IPS-NIHi7 (cell line): ENCODE results near the gene TYW1.
"Not testable (repeated sequence)": the region's sequence is repeated elsewhere in the genome, so short reads cannot be mapped to it uniquely, and the experiment has no call there.

Source experiments
- DNase-seq: peaks from one replicate; pipeline ENCODE4 v3.0.0; 2012; ENCODE audit warnings: mixed read lengths; ENCODE audit errors: extremely low spot score

TYW1 gene

GRCh38 chr7:67134912-67135311 lies 138.3 kb downstream of the TYW1 start:
- DNase-seq: not testable (repeated sequence)

DNA sequence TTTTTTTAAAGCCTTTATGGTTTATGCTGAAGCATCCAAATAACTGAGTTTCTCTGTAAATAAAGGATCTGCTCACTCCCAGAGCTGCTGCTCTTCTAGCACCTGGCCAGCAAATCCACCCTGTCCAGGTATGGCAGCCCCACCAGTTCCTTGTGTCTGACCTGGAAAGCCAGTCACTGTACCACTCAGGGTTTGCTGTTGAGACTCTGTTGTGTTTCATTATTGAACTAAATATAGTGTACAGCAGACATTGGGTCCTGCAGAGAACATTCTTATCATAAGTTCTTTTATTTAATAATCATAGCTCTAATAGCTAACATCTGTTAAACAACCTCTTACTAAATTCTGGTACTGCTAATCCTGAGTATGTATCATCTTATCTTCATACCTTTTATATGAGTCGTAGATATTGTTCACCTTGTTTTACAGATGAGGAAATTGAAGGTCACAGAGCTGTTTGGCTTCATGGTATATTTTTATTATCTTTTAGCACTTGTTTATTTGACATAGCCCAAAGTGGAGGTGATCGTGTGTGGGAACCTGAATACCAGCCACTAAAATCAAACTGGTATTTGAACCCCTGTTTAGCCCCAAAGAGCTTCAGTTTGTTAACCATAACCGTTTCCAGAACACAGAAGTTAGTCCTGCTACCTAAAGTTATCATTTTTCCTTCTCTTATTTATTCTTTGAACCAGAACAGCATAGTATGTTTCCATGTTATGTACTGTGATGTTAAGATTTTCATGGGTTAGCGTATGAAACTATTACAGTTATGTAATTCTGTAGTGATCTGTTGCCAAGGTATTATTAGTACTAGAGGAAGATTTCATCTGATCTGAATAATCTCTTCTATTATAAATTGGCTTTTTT lies 139.2 kb downstream of the TYW1 start:
- not testable (repeated sequence) for DNase-seq

- not testable (repeated sequence) for DNase-seq
These were observed 140.9 kb downstream of the TYW1 start for GRCh38 chr7:67137489-67137888.

DNA sequence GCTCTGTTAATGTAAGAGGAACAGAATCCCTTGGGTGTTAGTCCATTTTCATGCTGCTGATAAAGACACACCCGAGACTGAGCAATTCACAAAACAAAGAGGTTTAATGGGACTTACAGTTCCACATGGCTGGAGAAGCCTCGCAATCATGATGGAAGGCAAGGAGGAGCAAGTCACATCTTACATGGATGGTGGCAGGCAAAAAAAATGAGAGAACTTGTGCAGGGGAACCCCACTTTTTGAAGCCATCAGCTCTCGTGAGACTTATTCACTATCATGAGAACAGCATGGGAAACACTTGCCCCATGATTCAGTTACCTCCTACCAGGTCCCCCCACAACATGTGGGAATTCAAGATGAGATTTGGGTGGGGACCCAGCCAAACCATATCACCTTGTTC lies 143.2 kb downstream of the TYW1 start:
- DNase-seq: not testable (repeated sequence)

DNA sequence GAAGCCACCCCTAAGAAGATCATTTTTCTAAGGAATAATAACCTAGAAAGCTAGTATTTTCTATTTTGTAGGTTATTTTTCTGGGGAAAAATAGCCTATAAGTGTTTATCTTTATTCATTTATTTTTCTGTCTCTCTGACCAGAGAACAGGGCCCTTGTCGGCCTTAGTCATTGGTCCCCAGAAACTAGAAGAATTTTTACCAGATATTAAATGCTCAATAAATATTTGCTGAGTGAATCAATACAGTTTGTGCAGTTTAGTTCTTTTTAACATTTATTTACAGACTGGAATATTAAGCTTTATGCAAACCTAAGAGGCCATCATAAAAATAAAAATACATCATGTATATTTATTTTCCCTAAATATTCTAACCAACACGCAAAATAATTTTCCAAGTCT lies 144.4 kb downstream of the TYW1 start:
- DNase-seq: not testable (repeated sequence)

DNA sequence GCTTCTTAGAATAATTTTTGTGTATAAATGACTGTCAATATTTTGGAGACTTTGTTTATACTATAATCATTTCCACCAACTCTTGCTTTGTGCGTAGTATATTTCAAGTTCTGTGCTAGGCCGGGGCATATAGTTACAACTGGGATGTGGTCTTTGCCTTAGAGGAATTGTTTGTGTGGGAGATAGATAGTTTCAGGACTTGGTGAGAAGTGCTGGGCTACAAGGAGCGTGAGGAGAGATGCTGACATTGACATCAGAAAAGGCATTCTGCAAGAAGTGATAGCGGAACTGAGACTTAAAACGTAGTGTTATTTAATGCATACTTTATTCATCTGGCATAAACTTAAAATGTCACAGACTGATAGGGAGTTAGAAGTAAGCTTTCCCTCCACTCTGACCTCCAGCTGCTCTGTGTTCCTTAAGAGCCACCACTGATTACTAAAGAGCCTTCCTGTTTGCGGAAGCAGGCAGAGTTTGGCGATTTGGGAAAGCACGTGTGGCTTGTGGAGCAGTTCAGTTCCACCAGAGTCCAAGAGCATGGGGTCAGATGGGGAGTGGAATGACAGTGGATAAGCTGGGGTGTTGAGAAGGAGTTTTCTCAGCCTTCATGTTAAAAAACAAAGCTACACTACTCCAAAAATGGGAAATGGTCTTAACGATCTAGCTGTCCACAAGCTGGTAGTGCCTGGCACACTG lies 146.6 kb downstream of the TYW1 start:
- DNase-seq: not testable (repeated sequence)

- DNase-seq: not testable (repeated sequence)
These were observed 149.1 kb downstream of the TYW1 start for GRCh38 chr7:67145581-67146193.

GRCh38 chr7:67149131-67149530 lies 152.5 kb downstream of the TYW1 start:
- DNase-seq: not testable (repeated sequence)

- not testable (repeated sequence) for DNase-seq
These were observed 157.7 kb downstream of the TYW1 start for GRCh38 chr7:67154374-67154773.

GRCh38 chr7:67156064-67156463 lies 159.4 kb downstream of the TYW1 start:
- not testable (repeated sequence) for DNase-seq

DNA sequence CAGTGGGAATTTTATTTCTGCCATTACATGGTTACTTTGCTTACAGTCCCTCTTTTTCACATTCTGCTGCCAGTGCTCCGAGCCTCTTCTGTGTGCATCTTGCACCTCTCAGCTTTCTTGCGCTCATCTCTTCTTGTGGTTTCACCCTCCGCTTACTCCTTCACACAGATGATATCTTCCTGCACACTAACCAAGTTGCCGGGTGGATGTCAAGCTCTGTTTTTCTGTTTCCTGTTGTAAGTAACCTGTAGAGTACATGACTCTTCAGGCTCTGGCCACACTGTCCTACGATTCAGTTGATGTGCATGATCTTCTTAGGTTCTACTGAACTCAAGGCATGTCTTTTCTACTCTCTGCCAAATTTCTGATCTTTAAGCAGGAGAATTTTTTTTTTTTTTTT lies 166.7 kb downstream of the TYW1 start:
- DNase-seq: not testable (repeated sequence)

DNA sequence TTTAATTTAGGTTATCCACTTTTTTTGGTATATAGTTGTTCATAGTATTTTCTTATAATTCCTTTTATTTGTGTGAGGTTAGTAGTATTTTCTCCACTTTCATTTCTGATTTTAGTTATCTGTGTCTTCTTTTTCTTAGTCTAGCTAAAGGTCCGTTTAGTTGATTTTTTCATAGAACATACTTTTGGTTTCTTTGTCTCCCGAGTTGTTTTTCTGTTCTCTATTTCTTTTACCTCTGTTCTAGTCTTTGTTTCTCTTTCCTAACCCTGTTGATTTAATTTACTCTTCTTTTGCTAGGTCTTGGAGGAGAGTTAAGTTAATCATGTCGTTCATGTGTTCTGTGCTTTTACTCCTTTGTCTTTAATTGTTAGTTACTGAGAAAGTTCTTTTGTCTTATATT lies 174.5 kb downstream of the TYW1 start:
- not testable (repeated sequence) for DNase-seq

GRCh38 chr7:67176730-67177129 lies 180.1 kb downstream of the TYW1 start:
- DNase-seq: not testable (repeated sequence)

- DNase-seq: not testable (repeated sequence)
These were observed 182.5 kb downstream of the TYW1 start for GRCh38 chr7:67178915-67179688.

DNA sequence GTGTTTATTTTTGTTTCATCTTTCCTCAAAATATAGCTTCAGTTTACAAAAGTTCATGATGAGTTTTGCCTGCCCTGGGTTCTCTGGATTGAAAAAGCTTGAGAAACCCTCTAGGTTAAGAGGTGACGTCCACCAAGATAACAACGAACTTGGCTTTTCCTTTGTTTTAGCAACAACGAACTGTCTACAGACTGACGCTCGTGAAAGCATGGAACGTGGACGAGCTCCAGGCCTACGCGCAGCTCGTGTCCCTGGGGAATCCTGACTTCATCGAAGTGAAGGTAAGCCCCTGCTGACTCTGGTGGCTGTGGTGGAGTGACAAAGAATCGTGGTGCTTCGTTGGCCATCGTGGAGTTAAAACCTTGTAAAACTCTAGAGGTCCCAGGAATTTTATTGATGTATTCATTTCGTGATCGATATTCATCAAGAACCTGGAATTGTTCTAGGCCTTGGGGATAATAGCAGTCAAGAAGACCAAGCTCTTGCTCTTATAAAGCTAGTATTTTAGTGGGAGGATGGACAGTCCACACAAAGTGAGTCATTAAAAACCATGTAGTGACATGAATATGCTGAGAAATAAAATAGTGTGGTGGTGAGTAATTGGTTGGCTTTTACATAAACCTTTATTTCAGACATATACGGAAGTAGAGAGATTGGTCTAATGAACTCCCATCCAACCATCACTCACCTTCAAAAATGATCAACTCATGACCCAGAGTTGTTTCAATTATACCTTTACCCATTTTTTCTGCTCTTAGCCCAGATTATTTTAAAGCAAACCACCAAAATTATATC lies 186.5 kb downstream of the TYW1 start:
- DNase-seq: not testable (repeated sequence)

- DNase-seq: not testable (repeated sequence)
These were observed 188.5 kb downstream of the TYW1 start for GRCh38 chr7:67184912-67185659.

- DNase-seq: not testable (repeated sequence)
These were observed 189.1 kb downstream of the TYW1 start for GRCh38 chr7:67185660-67186129.

DNA sequence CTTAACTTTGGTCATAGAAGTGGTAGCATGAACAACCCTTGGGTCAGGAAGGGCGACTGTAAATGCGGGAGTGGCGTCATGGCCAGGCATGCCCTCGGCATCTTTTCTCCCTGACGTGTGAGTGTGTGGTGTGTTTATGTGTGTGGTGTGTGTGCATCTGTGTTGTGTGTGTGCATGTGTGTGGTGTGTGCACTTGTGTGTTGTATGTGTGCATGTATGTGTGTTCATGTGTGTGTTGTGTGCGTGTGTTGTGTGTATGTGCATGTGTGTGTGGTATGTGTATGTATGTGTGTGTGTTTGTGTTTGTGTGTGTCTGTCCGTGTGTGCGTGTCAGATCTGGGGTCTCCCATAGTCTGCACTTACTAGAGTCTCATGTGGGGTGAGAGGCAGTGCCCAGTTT lies 192.5 kb downstream of the TYW1 start:
- not testable (repeated sequence) for DNase-seq

DNA sequence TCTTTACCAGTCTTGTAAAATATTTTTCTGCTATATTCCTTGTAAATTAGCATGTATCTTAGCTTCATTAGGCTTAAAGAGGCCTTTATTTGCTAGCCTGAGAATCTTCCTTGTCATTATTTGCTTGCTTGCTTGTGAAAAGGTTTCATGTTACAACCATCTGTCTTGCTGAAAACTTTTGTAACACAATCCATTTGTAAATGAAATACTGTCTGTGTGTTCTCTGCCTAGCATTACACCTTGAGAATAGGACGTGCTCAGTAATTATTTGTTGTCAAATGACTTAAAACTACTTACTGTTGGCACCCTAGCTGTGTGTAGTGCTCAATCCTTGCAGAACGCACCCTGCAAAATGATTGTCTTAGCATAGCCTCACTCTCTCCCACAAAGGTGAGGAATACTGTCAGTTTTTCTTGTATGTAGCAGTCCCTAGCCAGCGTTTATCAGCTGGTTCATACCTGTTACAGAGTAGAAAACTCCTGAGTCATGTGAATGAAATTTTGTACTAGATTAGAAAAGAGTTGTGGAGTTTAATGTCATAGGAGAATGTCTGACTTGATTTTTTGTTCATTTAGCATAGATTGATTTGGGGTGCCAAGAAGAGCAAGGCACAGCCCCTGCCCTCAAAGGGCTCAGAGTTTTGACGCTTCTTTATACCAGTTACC lies 193.3 kb downstream of the TYW1 start:
- not testable (repeated sequence) for DNase-seq
